Fibroblast of lung (primary cell): ENCODE data around the gene EYS. TPM values are rescaled to one million over a fixed set of nuclear protein-coding genes. Genes with fewer than 3 reads are reported as not detected.

Experiments
- DNase-seq, 2 donors: peaks; one replicate each; pipeline versions ENCODE4 v3.0.0 to v3.0.0-alpha.2; 2010; ENCODE audit warnings: low read depth in 2 of 2
- H2AFZ ChIP-seq: 2 replicates; pipeline ENCODE4 v1.5.1; 2012; ENCODE audit warnings: low read length, control low read depth, inconsistent platforms
- H3K27ac ChIP-seq: 2 replicates; pipeline ENCODE4 v1.5.1; 2011; ENCODE audit warnings: low read length, control low read depth; ENCODE audit not compliant: insufficient read depth
- H3K27me3 ChIP-seq: 2 replicates; pipeline ENCODE4 v1.5.1; 2011; ENCODE audit warnings: mild to moderate bottlenecking, low read length; ENCODE audit not compliant: control insufficient read depth, insufficient read depth
- H3K36me3 ChIP-seq: 2 replicates; pipeline ENCODE4 v1.5.1; 2011; ENCODE audit warnings: low read length; ENCODE audit not compliant: control insufficient read depth, insufficient read depth
- H3K4me1 ChIP-seq: 2 replicates; pipeline ENCODE4 v1.5.1; 2011; ENCODE audit warnings: low read length; ENCODE audit not compliant: control insufficient read depth, insufficient read depth; ENCODE audit errors: extremely low read depth
- H3K4me2 ChIP-seq: 2 replicates; pipeline ENCODE4 v1.5.1; 2011; ENCODE audit warnings: low read length, control low read depth; ENCODE audit not compliant: insufficient read depth; ENCODE audit errors: extremely low read depth
- H3K4me3 ChIP-seq, 4 experiments: fragments of 200-600 bp in 1 of 4; sonication (generic) in 1 of 4; replicated peaks in 1 of 4; 2 replicates each; pipeline ENCODE4 v1.5.1; 2011 to 2016; ENCODE audit warnings: low read length in 4 of 4, low read depth in 3 of 4, mild to moderate bottlenecking in 3 of 4, control low read depth in 2 of 4, inconsistent platforms in 1 of 4, mixed read lengths in 1 of 4; ENCODE audit not compliant: insufficient read depth in 1 of 4; ENCODE audit errors: control extremely low read depth in 1 of 4
- H3K79me2 ChIP-seq: 2 replicates; pipeline ENCODE4 v1.5.1; 2012; ENCODE audit warnings: mild to moderate bottlenecking, low read length, inconsistent platforms; ENCODE audit not compliant: control insufficient read depth, insufficient read depth
- H3K9ac ChIP-seq: 2 replicates; pipeline ENCODE4 v1.5.1; 2011; ENCODE audit warnings: mild to moderate bottlenecking, low read length, control low read depth; ENCODE audit not compliant: insufficient read depth
- H3K9me3 ChIP-seq: 2 replicates; pipeline ENCODE4 v1.5.1; 2012; ENCODE audit warnings: low read depth, low read length; ENCODE audit not compliant: control insufficient read depth, insufficient read depth
- H4K20me1 ChIP-seq: 2 replicates; pipeline ENCODE4 v1.5.1; 2011; ENCODE audit warnings: low read length; ENCODE audit not compliant: control insufficient read depth, insufficient read depth; ENCODE audit errors: extremely low read depth
- CTCF ChIP-seq, 2 donors: IDR thresholded peaks in 1 of 2; conservative IDR thresholded peaks in 1 of 2; 1 replicate in 1 of 2; 2 replicates in 1 of 2; pipeline ENCODE4 v1.5.1; 2011 to 2012; ENCODE audit warnings: low read length in 2 of 2, control low read depth in 1 of 2, inconsistent platforms in 1 of 2, low read depth in 1 of 2, mild to moderate bottlenecking in 1 of 2
- EZH2 ChIP-seq: IDR thresholded peaks from 2 replicates; pipeline ENCODE4 v1.5.1; 2012; ENCODE audit warnings: low read length, control low read depth, mild to moderate bottlenecking; ENCODE audit errors: missing control alignments
- polyA plus RNA-seq, 2 donors: library from polyadenylated mRNA; depleted of rRNA in 1 of 2; stranded (reverse) in 1 of 2; unstranded in 1 of 2; fragments of >200 nt; gene quantifications; 2 replicates each; pipeline ENCODE4 v1.2.1, GENCODE V29; 2011 to 2012; ENCODE audit warnings: missing spikeins in 1 of 2
- total RNA-seq: library from RNA; depleted of rRNA; stranded (reverse); fragments of >200 nt; gene quantifications from 2 replicates; pipeline ENCODE4 v1.2.1, GENCODE V29; 2014

Gene EYS
- total and polyA plus RNA-seq, 2 donors (not counting 1 experiment from before 2014, with no cell fraction given), result under 0.01 TPM; not detected in 1

GRCh38 chr6:63887002-63887751, 1819.8 kb downstream of the EYS start:
- no peak for DNase-seq
- Histone ChIP-seq H3K27ac (no peak overlapping the region), H2AFZ (no peak overlapping the region), H4K20me1 (no peaks in the 10 kb centered on the region), H3K79me2 (no peaks in the 10 kb centered on the region), H3K36me3 (no peaks in the 10 kb centered on the region), H3K4me3 (no peak overlapping the region), H3K4me1 (no peaks in the 10 kb centered on the region), H3K9me3 (no peaks in the 10 kb centered on the region), H3K27me3 (no peaks in the 10 kb centered on the region), H3K9ac (no peak overlapping the region), H3K4me2 (no peak overlapping the region)
- TF ChIP-seq EZH2, result no peak
- TF ChIP-seq CTCF (conservative IDR thresholded peaks at IDR 0.05 in 1 of 2, IDR thresholded peaks at IDR 0.05 in 1 of 2; ENCODE audit: low read depth in 1 of 2, low read length in 2 of 2), result no peak

- no peak overlapping the region for H3K9ac ChIP-seq
- no peaks in the 10 kb centered on the region for H4K20me1 ChIP-seq
- no peak overlapping the region for H3K4me2 ChIP-seq
- H3K79me2 ChIP-seq, result no peaks in the 10 kb centered on the region
- no peaks in the 10 kb centered on the region for H3K36me3 ChIP-seq
- no peaks in the 10 kb centered on the region for H3K9me3 ChIP-seq
- no peaks in the 10 kb centered on the region for H3K4me1 ChIP-seq
- DNase-seq, result no peak
- no peak overlapping the region for H3K27ac ChIP-seq
- TF ChIP-seq CTCF (conservative IDR thresholded peaks at IDR 0.05 in 1 of 2, IDR thresholded peaks at IDR 0.05 in 1 of 2; ENCODE audit: low read depth in 1 of 2, low read length in 2 of 2), result no peak
- TF ChIP-seq EZH2, result no peak
- no peak overlapping the region for H3K4me3 ChIP-seq
- H3K27me3 ChIP-seq, result no peaks in the 10 kb centered on the region
- H2AFZ ChIP-seq, result no peak overlapping the region
Measured at GRCh38 chr6:63886341-63886740, 1820.7 kb downstream of the EYS start.

- Histone ChIP-seq H3K4me2 (no peak overlapping the region), H4K20me1 (no peaks in the 10 kb centered on the region), H3K27ac (no peak overlapping the region), H3K27me3 (no peaks in the 10 kb centered on the region), H3K9me3 (no peaks in the 10 kb centered on the region), H3K36me3 (no peaks in the 10 kb centered on the region), H3K4me3 (no peak overlapping the region), H3K9ac (no peak overlapping the region), H3K79me2 (no peaks in the 10 kb centered on the region), H3K4me1 (no peaks in the 10 kb centered on the region), H2AFZ (no peak overlapping the region)
- TF ChIP-seq EZH2, result no peak
- TF ChIP-seq CTCF (conservative IDR thresholded peaks at IDR 0.05 in 1 of 2, IDR thresholded peaks at IDR 0.05 in 1 of 2; ENCODE audit: low read depth in 1 of 2, low read length in 2 of 2), result no peak
- DNase-seq, result no peak
Measured at GRCh38 chr6:63883597-63883996, 1823.4 kb downstream of the EYS start.
